Thymus (tissue), 14 donors: ENCODE results near the gene USP17L26. TPM values are rescaled to one million over a fixed set of nuclear protein-coding genes. Genes with fewer than 3 reads are reported as not detected.
"Not testable (repeated sequence)": the region's sequence is repeated elsewhere in the genome, so short reads cannot be mapped to it uniquely, and the experiment has no call there.

Experiments
- DNase-seq, 9 donors: peaks; one replicate each; pipeline ENCODE4 v3.0.0-alpha.2; 2013; ENCODE audit warnings: low spot score in 9 of 9, low read depth in 6 of 9, missing footprints in 1 of 9
- H3K27ac ChIP-seq, 2 donors: one replicate each; pipeline ENCODE4 v1.5.1; 2013; ENCODE audit warnings: control low read depth in 1 of 2, low read depth in 1 of 2, low read length in 1 of 2, mild to moderate bottlenecking in 1 of 2, moderate library complexity in 1 of 2
- H3K27me3 ChIP-seq, 2 donors: one replicate each; pipeline ENCODE4 v1.5.1; 2013; ENCODE audit warnings: low read length in 1 of 2; ENCODE audit not compliant: control insufficient read depth in 2 of 2, insufficient read depth in 1 of 2
- H3K36me3 ChIP-seq, 2 donors: one replicate each; pipeline ENCODE4 v1.5.1; 2013; ENCODE audit warnings: low read length in 1 of 2, mild to moderate bottlenecking in 1 of 2, moderate library complexity in 1 of 2; ENCODE audit not compliant: control insufficient read depth in 2 of 2, insufficient read depth in 2 of 2
- H3K4me1 ChIP-seq, 2 donors: one replicate each; pipeline ENCODE4 v1.5.1; 2013; ENCODE audit warnings: low read length in 2 of 2; ENCODE audit not compliant: control insufficient read depth in 2 of 2, insufficient read depth in 2 of 2
- H3K4me3 ChIP-seq, 2 donors: one replicate each; pipeline ENCODE4 v1.5.1; 2013; ENCODE audit warnings: low read length in 2 of 2, control low read depth in 1 of 2, mild to moderate bottlenecking in 1 of 2
- H3K9me3 ChIP-seq, 2 donors: one replicate each; pipeline ENCODE4 v1.5.1; 2013; ENCODE audit warnings: low read length in 1 of 2, mild to moderate bottlenecking in 1 of 2; ENCODE audit not compliant: control insufficient read depth in 2 of 2, insufficient read depth in 1 of 2
- whole genome bisulfite sequencing: extraction: QIAGEN DNeasy Blood & Tissue Kit; methylation state at CpG from one replicate; pipeline ENCODE4 v1.1.7; 2013; 5-methylcytosine and 5-hydroxymethylcytosine counted together
- long read RNA-seq, 10 donors: transcript quantifications; one replicate each; lab custom pipeline, GENCODE V29; 2026
- polyA plus RNA-seq: library from polyadenylated mRNA; stranded (reverse); fragments of 200-250 nt; gene quantifications from one replicate; pipeline ENCODE4 v1.2.3, GENCODE V29; 2013
- total RNA-seq: library from RNA; stranded (reverse); fragments of 120-200 nt; gene quantifications from one replicate; pipeline ENCODE4 v1.2.4, GENCODE V29; 2013
- donor health status: healthy.

USP17L26 gene
- total RNA-seq (not detected), polyA plus RNA-seq (not detected)
- long read RNA-seq, donor 1: 0 reads
- long read RNA-seq, donor 2: 0 reads
- long read RNA-seq, donor 3: 0 reads
- long read RNA-seq, donor 4: 0 reads
- long read RNA-seq, donor 5: 0 reads
- long read RNA-seq, donor 6: 0 reads
- long read RNA-seq, donor 7: 0 reads
- long read RNA-seq, donor 8: 0 reads
- long read RNA-seq, donor 9: 0 reads
- long read RNA-seq, donor 10: 0 reads

DNA sequence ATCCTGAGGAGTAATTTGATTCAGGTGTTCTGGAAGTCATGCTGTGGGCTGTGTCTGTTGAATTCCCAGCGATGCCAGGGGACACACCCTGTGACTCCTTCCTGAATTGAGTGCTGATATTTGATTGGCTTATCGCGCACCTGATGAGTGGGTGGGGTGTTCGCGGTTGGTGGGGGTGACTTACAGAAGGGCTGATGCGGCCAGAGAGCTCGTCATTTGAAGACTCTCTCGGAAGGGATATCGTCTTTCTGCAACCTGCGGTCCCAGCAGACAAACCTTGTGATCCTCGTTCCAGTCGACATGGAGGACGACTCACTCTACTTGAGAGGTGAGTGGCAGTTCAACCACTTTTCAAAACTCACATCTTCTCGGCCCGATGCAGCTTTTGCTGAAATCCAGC, at the start of gene USP17L26:
USP17L26 (plus strand) TSS at position 301 of the 400 bp plus-strand sequence; CDS start at position 301, 0 bp downstream.
- DNase-seq, H3K27me3 ChIP-seq, H3K27ac ChIP-seq, H3K4me1 ChIP-seq, H3K9me3 ChIP-seq, H3K36me3 ChIP-seq, H3K4me3 ChIP-seq: not testable (repeated sequence)
- no CpG with 5 or more reads among the region's 15 CpGs for WGBS

DNA sequence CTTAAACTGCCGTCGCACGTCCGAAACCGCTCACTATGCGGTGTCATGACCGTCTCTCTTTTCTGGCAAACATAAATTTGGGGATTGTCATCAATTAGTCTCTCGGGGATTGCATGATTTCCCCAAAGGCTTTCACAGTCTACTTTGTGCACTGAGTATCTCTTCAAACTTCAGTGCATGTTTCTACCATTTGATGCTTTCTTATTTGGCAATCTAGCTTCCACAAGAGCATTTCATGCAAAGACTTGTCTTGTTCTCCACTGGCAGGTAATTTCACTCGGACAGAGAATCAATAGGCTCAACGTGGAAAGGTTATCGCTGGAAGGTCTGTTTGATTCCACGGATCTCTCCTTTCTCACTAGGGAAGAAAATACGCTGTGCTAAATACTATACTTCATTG, 10.3 kb upstream of the USP17L26 start:
- 94% methylated on average over 1 of the region's 13 CpGs for WGBS
- H3K4me1 ChIP-seq: not testable (repeated sequence)

GRCh38 chr4:9324865-9325264, 9.6 kb upstream of the USP17L26 start, which contains the start of gene USP17L24:
USP17L24 (plus strand) TSS chr4:9325165; CDS start chr4:9325165, 0 bp downstream.
- H3K27me3 ChIP-seq, H3K9me3 ChIP-seq, H3K4me1 ChIP-seq, DNase-seq, H3K27ac ChIP-seq, H3K36me3 ChIP-seq, H3K4me3 ChIP-seq: not testable (repeated sequence)
- WGBS: no CpG with 5 or more reads among the region's 15 CpGs

More for the DNA sequence above, 10.3 kb upstream of the USP17L26 start:
- H3K27me3 ChIP-seq, H3K9me3 ChIP-seq, DNase-seq, H3K27ac ChIP-seq, H3K4me3 ChIP-seq, H3K36me3 ChIP-seq: not testable (repeated sequence)

- not testable (repeated sequence) for H3K27me3 ChIP-seq, H3K4me3 ChIP-seq, H3K9me3 ChIP-seq, DNase-seq, H3K4me1 ChIP-seq, H3K27ac ChIP-seq, H3K36me3 ChIP-seq
- WGBS: no CpG with 5 or more reads among the region's 15 CpGs
Measured at GRCh38 chr4:9329611-9330010, 4.8 kb upstream of the USP17L26 start, which contains the start of gene USP17L25. USP17L25 (plus strand) TSS chr4:9329911; CDS start chr4:9329911, 0 bp downstream.

GRCh38 chr4:9339103-9339502, 4.6 kb downstream of the USP17L26 start, which contains the start of gene USP17L5:
USP17L5 (plus strand) TSS chr4:9339403; CDS start chr4:9339403, 0 bp downstream.
- H3K27me3 ChIP-seq, DNase-seq, H3K9me3 ChIP-seq, H3K4me1 ChIP-seq, H3K4me3 ChIP-seq, H3K36me3 ChIP-seq, H3K27ac ChIP-seq: not testable (repeated sequence)
- WGBS: no CpG with 5 or more reads among the region's 15 CpGs

DNA sequence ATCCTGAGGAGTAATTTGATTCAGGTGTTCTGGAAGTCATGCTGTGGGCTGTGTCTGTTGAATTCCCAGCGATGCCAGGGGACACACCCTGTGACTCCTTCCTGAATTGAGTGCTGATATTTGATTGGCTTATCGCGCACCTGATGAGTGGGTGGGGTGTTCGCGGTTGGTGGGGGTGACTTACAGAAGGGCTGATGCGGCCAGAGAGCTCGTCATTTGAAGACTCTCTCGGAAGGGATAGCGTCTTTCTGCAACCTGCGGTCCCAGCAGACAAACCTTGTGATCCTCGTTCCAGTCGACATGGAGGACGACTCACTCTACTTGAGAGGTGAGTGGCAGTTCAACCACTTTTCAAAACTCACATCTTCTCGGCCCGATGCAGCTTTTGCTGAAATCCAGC, 9.4 kb downstream of the USP17L26 start, which contains the start of gene USP17L27:
USP17L27 (plus strand) TSS at position 301 of the 400 bp plus-strand sequence; CDS start at position 301, 0 bp downstream.
- not testable (repeated sequence) for H3K4me3 ChIP-seq, H3K36me3 ChIP-seq, H3K27ac ChIP-seq, H3K4me1 ChIP-seq, DNase-seq, H3K9me3 ChIP-seq, H3K27me3 ChIP-seq
- WGBS: no CpG with 5 or more reads among the region's 15 CpGs

DNA sequence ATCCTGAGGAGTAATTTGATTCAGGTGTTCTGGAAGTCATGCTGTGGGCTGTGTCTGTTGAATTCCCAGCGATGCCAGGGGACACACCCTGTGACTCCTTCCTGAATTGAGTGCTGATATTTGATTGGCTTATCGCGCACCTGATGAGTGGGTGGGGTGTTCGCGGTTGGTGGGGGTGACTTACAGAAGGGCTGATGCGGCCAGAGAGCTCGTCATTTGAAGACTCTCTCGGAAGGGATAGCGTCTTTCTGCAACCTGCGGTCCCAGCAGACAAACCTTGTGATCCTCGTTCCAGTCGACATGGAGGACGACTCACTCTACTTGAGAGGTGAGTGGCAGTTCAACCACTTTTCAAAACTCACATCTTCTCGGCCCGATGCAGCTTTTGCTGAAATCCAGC, 14.1 kb downstream of the USP17L26 start, which contains the start of gene USP17L28:
USP17L28 (plus strand) TSS at position 301 of the 400 bp plus-strand sequence; CDS start at position 301, 0 bp downstream.
- not testable (repeated sequence) for H3K4me3 ChIP-seq, DNase-seq, H3K4me1 ChIP-seq, H3K36me3 ChIP-seq, H3K27ac ChIP-seq, H3K27me3 ChIP-seq, H3K9me3 ChIP-seq
- no CpG with 5 or more reads among the region's 15 CpGs for WGBS

- DNase-seq, H3K9me3 ChIP-seq, H3K36me3 ChIP-seq, H3K4me3 ChIP-seq, H3K4me1 ChIP-seq, H3K27me3 ChIP-seq, H3K27ac ChIP-seq: not testable (repeated sequence)
- WGBS: 98% methylated on average over 13 of the region's 18 CpGs
Measured at GRCh38 chr4:9350866-9351265, 16.4 kb downstream of the USP17L26 start.

GRCh38 chr4:9353338-9353737, 18.9 kb downstream of the USP17L26 start, which contains the start of gene USP17L29:
USP17L29 (plus strand) TSS chr4:9353638; CDS start chr4:9353638, 0 bp downstream.
- WGBS: no CpG with 5 or more reads among the region's 15 CpGs
- H3K27me3 ChIP-seq, DNase-seq, H3K4me3 ChIP-seq, H3K27ac ChIP-seq, H3K4me1 ChIP-seq, H3K36me3 ChIP-seq, H3K9me3 ChIP-seq: not testable (repeated sequence)
